Prostate gland (tissue), 2 donors: ENCODE results near the gene CD80.

Experiments used
- POLR2A ChIP-seq: fragments of 450-650 bp; IDR thresholded peaks from one replicate; pipeline ENCODE4 v1.6.1; 2016; ENCODE audit warnings: antibody characterized with exemption, mild to moderate bottlenecking
- TF ChIP-seq, protein P1 (sequence below), 4 experiments: fragments of 200-600 bp in 2 of 4; fragments of 450-650 bp in 2 of 4; sonication (generic) in 2 of 4; IDR thresholded peaks; 1 replicate in 3 of 4; 2 replicates in 1 of 4; pipeline ENCODE4 v1.5.1; 2016 to 2019; ENCODE audit warnings: antibody characterized with exemption in 4 of 4, mild to moderate bottlenecking in 2 of 4, moderate library complexity in 2 of 4

DNA sequence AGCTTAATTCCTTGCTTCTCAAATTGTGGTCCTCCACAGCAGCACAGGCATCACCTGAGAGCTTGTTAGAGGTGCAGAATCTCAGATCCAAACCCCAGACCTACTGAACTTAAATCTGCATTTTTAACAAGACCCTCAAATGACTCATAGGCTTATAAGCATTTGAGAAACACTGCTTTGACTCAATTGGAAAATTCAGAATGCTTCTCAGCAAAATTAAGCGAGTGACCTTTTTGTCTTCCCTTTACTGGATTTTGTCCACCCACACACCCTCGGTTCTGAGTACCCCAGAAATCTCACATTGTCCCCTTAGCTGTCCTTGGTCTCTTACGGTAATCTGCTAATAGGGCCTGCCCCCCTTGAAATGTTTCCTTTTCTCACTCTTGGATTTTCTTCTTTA is 17.9 kb downstream of the CD80 start:
- TF ChIP-seq, protein P1, sequence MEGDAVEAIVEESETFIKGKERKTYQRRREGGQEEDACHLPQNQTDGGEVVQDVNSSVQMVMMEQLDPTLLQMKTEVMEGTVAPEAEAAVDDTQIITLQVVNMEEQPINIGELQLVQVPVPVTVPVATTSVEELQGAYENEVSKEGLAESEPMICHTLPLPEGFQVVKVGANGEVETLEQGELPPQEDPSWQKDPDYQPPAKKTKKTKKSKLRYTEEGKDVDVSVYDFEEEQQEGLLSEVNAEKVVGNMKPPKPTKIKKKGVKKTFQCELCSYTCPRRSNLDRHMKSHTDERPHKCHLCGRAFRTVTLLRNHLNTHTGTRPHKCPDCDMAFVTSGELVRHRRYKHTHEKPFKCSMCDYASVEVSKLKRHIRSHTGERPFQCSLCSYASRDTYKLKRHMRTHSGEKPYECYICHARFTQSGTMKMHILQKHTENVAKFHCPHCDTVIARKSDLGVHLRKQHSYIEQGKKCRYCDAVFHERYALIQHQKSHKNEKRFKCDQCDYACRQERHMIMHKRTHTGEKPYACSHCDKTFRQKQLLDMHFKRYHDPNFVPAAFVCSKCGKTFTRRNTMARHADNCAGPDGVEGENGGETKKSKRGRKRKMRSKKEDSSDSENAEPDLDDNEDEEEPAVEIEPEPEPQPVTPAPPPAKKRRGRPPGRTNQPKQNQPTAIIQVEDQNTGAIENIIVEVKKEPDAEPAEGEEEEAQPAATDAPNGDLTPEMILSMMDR (IDR thresholded peaks at IDR 0.05): no peak
- TF ChIP-seq POLR2A: no peak
